HG03066 (cell line): Measurements from ENCODE around the gene PDE10A.

Experiments
- ATAC-seq: cut with Tn5 transposase; IDR thresholded peaks from one replicate; pipeline ENCODE4 v1.9.1; 2021; ENCODE audit warnings: low read depth; ENCODE audit not compliant: unreplicated experiment

PDE10A gene

DNA sequence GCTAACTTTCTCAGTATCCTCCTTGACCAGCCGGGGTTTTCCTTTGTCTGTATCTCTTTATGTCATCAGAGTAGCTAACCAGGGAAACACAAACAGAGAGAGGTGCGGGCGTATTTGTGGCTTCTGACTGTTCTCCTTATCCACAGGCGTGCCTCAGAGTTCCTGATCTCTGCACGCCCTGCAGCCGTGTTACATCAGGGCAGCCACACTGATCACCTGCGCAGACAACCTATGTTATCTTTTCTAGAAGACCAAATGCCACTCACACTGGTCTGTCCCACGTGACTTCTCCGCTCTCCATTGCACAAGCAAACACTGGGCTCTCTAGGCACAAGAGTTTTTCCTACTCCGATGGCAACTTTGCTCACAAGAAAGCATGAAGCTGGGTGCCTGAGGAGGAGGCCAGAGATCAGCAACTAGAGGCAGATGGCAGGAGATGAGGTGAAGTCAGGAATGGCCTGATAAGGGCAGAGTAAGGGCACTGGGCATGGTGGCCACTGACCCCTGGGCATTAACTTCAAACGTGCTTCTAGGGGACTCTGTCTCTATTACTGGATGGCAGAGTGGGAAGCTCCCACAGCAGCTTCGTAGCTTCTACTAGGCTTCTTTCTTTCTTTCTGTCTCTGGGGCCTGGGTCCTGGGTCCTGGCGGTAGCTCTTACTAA lies 4.5 kb downstream of the PDE10A start:
- no peak for ATAC-seq

GRCh38 chr6:165657325-165657680 lies 5.7 kb downstream of the PDE10A start:
- no peak for ATAC-seq

GRCh38 chr6:165656581-165657324 lies 6.3 kb downstream of the PDE10A start:
- no peak for ATAC-seq

DNA sequence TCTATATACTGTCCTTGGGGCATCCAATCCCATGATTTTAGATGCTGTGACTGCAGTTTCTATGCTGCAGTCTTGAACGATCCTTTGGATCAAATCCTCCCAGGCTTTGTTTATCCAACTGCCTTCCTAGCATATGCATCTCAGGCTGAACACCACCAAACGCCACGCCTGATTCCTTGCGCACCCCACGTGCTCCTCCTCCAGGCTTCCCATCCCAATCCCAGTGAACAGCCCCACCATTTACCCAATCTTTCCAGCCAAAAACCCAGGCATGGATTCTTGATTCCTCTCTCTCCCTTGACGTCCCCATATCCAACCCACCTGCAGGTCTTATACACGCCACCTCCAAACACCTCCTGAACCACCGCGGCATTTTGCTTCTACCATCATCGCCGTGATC lies 7.8 kb downstream of the PDE10A start:
- ATAC-seq, result no peak

DNA sequence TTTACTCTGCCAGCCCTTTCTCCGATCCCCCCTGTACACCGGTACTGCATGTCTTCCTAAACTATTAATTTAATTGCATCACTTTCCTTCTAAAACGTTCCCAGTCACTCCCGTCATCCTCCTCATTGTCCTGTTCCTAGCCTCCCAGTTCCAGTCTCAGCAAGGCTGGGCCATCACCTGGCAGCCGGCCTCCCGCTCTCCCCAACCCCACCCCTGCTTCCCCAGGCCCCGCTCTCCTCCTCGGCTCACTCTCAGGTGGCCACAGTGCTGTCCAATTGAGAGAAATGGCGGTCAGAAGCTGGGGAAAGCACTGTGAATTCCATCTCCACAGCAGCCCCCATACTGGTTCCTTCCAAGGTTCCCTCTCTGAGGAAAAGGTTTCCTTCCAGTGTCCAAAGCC lies 8.9 kb downstream of the PDE10A start:
- ATAC-seq, result no peak

GRCh38 chr6:165653607-165654006 lies 9.4 kb downstream of the PDE10A start:
- no peak for ATAC-seq

- no peak for ATAC-seq
These were observed 9.8 kb downstream of the PDE10A start for GRCh38 chr6:165653196-165653595.

- no peak for ATAC-seq
These were observed 10.3 kb downstream of the PDE10A start for GRCh38 chr6:165652766-165653165.

DNA sequence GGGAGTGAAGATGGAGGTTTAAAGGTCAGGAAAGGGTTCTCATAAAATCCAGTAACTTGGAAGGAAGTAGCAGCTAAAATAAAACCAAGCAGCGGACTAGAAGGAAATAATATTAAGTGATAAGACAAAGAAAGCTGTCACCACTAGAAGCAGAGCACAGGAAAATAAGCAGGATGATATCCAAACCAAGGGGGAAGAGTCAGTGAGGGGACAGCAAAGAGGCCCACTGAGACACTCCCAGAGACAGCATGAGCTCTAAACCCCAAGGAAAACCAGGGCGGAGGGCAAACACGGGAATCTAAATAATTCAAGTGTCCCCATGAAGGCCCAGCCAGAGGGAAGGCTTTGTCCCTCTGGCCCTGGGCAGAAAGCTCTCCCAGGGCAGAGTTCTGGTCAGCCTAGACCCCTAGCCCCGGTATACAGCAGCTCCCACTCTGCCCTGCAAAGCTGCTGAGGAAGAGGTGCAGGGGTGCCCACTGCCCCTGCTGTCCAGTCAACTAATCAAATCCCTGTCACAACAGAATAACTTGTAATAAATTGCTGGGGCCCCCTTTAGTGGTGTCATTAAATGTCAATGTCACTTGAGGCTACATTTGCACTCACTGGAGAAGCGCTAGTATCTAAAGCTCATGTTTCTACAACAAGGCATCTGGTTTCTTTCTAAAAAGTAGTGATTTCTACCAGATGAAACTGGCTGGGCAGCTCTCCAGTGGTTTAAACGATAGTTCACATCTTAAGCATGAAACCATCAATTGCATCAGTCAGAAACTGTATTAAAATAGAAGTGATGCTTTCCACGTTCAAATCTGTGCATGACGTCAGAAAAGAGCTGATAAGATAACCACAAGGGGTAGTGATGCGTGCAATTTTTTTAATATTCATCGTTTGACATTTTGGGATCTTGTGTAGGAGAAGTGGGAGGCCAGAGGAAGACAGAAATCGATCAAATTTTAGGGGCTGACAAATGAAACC lies 13.6 kb downstream of the PDE10A start:
- no peak for ATAC-seq

- no peak for ATAC-seq
These were observed 16.0 kb downstream of the PDE10A start for GRCh38 chr6:165647041-165647440.

DNA sequence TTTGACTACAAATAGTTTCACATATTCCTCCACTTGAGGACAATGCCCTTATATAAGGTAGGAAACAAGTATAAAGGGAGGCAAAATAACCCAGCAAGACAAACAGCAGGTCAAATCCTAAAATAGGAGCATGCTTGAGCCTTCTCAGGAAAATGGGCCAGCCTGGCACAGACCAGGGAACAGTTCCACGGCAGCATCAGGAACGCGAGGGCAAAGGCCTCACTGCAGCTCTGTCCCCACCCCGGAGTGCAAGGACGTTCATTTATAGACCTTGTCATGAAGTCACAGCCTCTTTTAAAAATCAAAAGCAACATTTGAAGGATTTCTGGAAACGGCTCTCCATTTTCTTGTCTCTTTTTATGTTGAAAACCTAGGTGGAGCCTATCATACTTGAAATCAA lies 17.1 kb downstream of the PDE10A start:
- ATAC-seq, result no peak

DNA sequence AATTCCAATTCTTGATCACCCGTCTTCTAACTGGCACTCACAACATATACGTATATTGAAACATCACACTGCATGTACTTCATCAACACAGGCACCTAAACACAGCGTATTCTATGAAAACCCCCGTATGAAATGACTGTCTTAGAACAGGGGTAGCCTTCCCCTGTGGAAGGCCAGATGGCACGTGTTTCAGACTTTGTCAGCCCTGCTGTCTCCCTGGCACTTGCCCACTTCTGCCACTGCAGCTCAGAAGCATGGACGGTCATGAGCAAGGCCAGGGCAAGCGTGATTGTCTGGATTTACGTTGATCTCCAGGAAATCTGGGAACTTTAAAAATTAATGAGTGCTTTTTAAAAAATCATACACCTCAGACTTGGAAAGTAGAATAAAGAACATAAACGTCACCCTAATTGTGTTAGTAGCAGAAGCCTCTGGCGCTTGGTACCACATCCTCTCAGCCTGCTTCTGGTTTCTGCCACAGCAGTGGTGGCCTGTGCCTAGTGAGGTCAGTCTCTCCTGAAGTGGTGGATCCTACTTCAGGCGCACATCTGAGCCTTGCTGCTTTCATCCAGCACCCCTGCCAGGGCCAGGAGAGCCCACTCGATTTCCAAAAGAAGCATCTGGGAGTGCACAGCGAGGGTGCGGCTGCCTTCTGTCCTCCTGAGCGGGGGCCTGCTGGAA lies 18.3 kb downstream of the PDE10A start:
- no peak for ATAC-seq

DNA sequence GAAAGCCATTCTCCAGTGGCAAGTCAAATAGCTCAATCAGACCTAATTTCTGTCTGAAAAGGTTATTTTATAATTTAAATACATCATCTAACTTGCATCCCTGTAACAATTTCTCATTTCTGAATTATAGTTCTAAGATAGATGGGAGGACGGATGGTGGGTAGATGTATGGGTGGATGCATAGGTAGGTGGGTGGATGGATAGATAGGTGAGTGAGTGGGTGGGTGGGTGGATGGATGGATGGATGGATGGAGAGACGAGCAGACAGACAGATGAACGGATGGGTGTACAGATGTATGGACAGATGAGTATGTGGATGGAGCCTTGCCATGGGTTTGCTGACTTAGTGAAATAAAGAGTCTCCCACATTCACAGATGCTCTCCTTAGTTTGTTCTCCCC lies 20.0 kb downstream of the PDE10A start:
- no peak for ATAC-seq

DNA sequence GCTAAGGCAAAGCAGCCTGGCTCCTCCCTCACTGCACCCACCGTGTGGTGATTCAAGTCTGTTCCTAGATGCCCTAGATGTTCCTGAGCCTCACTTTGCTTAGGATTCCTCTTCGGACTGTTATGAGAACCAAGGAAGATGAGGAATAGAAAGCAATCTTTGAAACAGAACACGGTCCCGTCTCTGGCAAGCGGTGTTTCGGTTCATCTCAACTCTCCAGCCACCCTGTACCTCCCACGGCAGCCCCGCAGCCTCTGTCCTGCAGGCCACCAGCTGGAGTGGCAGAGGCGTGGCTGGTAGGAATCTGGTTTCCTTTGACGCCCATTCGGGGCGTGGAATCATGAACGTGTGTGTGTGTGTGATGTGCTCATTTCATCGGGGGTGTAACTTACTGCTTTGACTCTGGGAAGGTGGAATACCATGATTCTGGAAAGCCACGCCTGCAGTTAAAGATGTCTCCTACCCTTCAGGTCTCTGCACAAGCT lies 21.3 kb downstream of the PDE10A start:
- ATAC-seq, result no peak

DNA sequence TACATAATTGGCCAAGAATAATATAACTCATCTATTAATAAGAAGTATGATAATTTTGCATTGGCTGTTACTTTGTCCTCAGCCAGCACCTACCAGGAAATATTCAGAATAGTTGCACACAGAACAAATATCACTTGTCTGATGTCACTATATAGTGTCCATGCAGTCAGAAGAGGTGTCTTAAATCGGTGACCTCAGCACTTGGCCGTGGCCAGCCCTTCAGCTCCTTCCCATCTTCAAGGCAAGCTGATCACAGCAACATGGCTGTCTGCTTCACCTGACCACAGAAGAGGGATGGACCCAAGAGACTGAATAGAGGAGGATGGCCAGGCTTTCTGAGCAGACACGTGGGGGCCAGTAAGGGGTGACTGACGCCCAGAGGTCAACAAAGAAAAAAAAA lies 22.2 kb downstream of the PDE10A start:
- ATAC-seq, result no peak

DNA sequence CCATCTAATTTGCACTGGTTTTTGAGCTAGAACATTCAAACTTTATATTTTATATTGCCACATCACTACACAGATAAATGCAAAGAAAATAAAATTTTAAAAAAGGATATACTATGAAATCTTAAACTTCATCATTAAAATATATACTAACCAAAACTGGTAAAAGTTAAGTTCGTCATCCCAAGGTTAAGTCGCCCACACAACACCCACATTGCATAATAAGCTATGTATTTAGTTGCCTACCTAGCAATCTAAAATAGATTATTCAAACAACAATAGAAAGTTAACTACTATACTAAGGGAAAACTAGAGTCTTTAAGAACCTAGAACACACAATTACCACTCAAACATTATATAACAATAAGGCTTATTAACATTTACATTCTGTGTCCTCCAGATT lies 24.5 kb downstream of the PDE10A start:
- no peak for ATAC-seq

- no peak for ATAC-seq
These were observed 25.5 kb downstream of the PDE10A start for GRCh38 chr6:165637586-165637985.

- no peak for ATAC-seq
These were observed 26.5 kb downstream of the PDE10A start for GRCh38 chr6:165636402-165637048.

GRCh38 chr6:165635965-165636364 lies 27.1 kb downstream of the PDE10A start:
- ATAC-seq, result no peak
